Epithelial cell of esophagus (primary cell): ENCODE measurements around the gene METRN.
"Not testable (repeated sequence)": the region's sequence is repeated elsewhere in the genome, so short reads cannot be mapped to it uniquely, and the experiment has no call there.

Experiments used
- DNase-seq: peaks from one replicate; pipeline ENCODE4 v3.0.0; 2010; ENCODE audit warnings: low read depth
- H3K4me3 ChIP-seq: 2 replicates; pipeline ENCODE4 v1.5.1; 2011; ENCODE audit warnings: mild to moderate bottlenecking, low read length, control low read depth
- TF ChIP-seq, protein P1 (sequence below): IDR thresholded peaks from 2 replicates; pipeline ENCODE4 v1.5.1; 2011; ENCODE audit warnings: low read depth, mild to moderate bottlenecking, low read length, control low read depth, inconsistent platforms; ENCODE audit not compliant: insufficient read depth; ENCODE audit errors: missing control alignments

METRN gene

DNA sequence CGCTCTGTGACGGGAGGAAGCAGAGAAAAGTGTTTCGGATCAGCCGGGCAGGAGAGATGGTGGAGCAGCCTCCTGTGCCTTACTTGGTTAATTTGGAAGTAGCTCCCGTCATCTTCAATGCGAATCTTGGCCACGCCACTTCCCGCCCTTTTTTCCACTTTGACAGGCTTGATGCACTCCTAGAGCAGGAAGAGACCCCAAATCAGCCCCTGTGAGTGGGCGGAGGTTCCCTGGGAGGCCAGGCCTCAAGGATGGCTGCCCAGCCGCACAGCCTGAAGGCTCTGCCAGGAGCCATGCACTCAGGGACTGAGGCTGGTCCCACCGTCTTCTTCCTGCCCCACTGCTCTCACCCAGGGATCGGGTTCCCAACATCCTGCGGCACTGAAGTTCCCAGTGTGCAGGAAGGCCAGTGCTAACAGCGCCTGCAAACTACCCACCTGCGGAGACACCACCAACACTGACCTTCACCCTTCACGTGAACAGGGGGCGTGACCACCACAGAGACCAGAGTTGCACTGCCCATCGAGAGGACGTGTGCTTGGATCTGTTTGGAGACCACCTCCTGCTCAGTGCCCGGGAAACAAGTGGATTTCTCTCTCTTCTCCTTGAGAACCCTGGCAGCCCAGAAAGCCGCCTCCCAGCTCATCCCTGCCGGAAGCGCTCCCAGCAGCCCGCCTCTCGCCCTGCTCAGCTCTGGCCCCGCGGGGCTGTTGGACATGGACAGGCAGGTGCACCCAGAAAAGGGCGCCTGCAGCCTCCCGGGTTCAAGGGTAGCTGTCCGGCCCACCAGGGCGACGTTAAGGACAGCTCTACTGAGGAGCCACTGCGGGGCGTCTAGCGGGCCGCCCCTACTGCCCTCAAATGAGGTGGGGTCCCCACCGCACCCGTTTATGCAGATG is 24.9 kb downstream of the METRN start:
- DNase-seq = no peak
- H3K4me3 ChIP-seq = peak overlapping the region; percentile 76
- TF ChIP-seq, protein P1, sequence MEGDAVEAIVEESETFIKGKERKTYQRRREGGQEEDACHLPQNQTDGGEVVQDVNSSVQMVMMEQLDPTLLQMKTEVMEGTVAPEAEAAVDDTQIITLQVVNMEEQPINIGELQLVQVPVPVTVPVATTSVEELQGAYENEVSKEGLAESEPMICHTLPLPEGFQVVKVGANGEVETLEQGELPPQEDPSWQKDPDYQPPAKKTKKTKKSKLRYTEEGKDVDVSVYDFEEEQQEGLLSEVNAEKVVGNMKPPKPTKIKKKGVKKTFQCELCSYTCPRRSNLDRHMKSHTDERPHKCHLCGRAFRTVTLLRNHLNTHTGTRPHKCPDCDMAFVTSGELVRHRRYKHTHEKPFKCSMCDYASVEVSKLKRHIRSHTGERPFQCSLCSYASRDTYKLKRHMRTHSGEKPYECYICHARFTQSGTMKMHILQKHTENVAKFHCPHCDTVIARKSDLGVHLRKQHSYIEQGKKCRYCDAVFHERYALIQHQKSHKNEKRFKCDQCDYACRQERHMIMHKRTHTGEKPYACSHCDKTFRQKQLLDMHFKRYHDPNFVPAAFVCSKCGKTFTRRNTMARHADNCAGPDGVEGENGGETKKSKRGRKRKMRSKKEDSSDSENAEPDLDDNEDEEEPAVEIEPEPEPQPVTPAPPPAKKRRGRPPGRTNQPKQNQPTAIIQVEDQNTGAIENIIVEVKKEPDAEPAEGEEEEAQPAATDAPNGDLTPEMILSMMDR = no peak

DNA sequence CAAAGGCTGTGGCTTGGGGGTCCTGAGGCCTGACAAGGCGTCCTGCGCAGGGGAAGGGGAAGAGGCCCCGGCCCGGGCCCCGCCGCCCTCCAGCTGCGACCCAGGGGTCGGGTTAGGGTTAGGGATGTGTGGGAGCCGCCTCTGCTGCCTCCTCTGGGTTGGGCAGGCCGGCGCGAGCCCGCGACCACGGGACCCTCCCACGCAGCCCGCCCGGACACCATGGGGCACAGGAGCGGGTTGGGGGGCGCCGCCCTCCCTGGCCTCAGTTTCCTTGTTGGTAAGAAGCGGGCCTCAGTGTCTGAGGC is 25.5 kb downstream of the METRN start:
- TF ChIP-seq, protein P1 = no peak
- no peak for DNase-seq

DNA sequence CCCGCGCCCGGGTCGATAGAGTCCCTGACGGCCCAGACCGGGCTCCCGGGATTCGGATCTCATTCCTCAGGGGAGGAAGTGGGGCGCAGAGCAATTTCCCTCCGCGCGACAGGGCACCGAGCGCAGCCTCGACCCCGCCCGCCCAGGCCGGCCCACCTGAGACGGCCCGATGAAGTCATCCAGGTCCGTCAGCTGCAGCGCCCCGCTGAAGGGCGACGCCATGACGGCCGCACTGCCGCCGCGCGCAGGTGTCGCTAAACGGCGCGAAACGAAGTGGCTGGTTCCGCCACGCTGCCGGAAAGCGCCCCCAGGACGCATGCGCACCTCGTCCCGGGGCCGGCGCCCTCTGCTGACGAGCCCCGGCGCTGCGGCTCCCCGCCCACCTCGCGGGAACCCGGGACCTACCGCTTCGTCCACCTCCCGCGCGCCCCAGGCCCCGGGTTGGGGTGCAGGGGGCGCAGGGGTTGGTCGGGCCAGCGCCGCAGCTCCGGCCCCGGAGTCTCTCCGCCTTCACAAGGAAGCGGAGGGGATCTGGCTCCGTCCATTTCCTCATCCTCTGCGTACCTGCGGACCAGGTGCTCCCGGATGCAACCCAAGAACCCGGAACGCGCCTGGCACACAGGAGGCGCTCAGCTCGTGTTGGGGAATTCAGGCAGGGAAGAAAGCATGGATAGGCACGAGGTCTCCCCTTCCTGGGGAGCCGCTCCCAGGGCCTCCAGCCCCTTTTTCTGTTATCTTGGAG is 26.0 kb downstream of the METRN start, which contains the start of gene CIAO3:
CIAO3 (minus strand) TSS at position 234 of the 742 bp plus-strand sequence; CDS start at position 222, 12 bp downstream.
- peak within 1 kb of the TSS; percentile 76 for H3K4me3 ChIP-seq
- TF ChIP-seq, protein P1 = peak; percentile 46
- DNase-seq = peak; percentile 94

More for the DNA sequence above, 25.5 kb downstream of the METRN start:
- peak overlapping the region; percentile 76 for H3K4me3 ChIP-seq

DNA sequence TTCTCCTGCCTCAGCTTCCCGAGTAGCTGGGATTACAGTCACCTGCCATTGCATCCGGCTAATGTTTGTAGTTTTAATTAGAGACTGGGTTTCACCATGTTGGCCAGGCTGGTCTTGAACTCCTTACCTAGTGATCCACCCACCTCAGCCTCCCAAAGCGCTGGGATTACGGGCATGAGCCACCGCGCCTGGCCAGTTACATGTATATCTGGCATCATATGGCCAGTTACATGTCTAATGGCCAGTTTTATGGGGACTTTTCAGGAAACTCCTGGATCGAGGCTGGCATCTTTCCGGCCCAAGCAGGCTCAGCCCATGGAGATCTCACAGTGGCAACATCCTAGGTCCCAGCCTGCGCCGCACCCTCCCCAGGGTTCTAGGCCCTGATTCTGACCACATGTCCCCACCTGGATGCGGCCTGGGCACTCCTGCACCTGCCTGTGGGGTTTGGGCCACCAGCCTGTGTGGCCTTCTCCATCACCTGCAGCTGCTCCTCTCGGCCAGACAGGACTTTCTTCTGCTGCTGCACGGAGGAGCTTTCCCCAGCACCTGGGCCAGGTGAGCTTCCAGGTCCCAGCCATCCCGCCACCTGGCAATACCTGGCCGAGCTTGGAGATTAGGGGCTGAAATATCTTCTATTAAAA is 27.2 kb downstream of the METRN start:
- TF ChIP-seq, protein P1 = no peak
- no peak for DNase-seq
- no peak overlapping the region for H3K4me3 ChIP-seq

DNA sequence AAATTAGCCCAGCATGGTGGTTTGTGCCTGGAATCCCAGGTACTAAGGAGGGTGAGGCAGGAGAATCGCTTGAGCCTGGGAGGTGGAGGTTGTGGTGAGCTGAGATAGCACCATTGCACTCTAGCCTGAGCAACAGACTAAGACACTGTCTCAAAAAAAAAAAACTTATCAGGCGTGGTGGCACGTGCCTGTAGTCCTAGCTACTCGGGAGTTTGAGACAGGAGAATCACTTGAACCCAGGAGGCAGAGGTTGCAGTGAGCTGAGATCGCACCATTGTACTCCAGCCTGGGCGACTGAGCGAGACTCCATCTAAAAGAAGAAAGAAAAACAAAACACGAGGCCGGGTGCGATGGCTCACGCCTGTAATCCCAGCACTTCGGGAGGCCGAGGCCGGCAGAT is 28.0 kb downstream of the METRN start:
- DNase-seq, H3K4me3 ChIP-seq: not testable (repeated sequence)

DNA sequence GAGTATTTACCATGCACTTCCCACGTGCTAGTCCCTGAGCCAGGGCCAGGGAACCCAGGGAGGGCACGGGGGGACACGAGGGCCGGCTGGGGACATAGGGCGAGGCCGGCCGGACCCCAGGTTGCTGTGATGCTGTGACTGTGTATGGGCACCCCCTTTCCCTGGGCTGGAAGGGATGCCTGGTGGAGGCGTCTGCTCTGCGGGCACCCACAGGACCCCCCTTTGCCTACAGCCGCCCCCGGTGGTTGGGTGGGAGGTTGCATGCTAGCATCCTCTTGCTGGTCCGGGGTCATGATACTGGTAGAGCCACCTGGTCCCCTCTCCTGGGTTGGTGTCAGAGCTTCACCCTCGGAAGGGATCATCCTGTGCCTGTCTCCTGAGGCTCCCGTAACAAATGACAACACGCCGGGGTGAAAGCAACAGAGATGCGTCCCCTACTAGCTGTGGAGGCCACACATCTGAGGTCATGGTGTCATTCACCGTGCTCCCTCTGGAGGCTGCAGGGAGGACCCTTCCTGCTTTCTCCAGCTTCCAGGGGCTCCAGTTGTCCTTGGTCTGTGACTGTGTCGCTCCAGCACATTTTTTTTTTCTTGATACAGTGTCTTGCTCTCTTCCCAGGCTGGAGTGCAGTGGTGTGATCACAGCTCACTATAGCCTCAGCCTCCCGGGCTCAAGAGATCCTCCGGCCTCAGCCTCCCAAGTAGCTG is 29.0 kb downstream of the METRN start:
- no peak overlapping the region for H3K4me3 ChIP-seq
- no peak for DNase-seq
- TF ChIP-seq, protein P1 = no peak
